Measurements from ENCODE around the gene NCKAP1.

- no peak for TF ChIP-seq POLR2A (IDR thresholded peaks at IDR 0.05)
- TF ChIP-seq, protein P1, sequence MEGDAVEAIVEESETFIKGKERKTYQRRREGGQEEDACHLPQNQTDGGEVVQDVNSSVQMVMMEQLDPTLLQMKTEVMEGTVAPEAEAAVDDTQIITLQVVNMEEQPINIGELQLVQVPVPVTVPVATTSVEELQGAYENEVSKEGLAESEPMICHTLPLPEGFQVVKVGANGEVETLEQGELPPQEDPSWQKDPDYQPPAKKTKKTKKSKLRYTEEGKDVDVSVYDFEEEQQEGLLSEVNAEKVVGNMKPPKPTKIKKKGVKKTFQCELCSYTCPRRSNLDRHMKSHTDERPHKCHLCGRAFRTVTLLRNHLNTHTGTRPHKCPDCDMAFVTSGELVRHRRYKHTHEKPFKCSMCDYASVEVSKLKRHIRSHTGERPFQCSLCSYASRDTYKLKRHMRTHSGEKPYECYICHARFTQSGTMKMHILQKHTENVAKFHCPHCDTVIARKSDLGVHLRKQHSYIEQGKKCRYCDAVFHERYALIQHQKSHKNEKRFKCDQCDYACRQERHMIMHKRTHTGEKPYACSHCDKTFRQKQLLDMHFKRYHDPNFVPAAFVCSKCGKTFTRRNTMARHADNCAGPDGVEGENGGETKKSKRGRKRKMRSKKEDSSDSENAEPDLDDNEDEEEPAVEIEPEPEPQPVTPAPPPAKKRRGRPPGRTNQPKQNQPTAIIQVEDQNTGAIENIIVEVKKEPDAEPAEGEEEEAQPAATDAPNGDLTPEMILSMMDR (IDR thresholded peaks at IDR 0.05), result no peak
Measured at GRCh38 chr2:182864949-182865570, 173.2 kb downstream of the NCKAP1 start.
